ENCODE data around the gene MCCC1. TPM values are rescaled to one million over a fixed set of nuclear protein-coding genes. Genes with fewer than 3 reads are reported as not detected.
"Not testable (repeated sequence)": the region's sequence is repeated elsewhere in the genome, so short reads cannot be mapped to it uniquely, and the experiment has no call there.

The MCCC1 gene
- total and polyA plus RNA-seq, 2 of the 4 experiments (the other 2 are of a cell fraction), result 14.2 to 17.9 TPM

- no peaks in the 10 kb centered on the region for H3K27me3 ChIP-seq (ENCODE audit: control insufficient read depth, insufficient read depth, low read length)
- in situ Hi-C loops (cut with MboI; ENCODE audit: low sequenced_read_pairs) (no loop called here), dilution Hi-C loops (cut with HindIII; ENCODE audit: low sequenced_read_pairs, unreplicated experiment) (no loop called here), intact Hi-C loops (cut with micrococcal nuclease) (no loop called here)
- no peaks in the 10 kb centered on the region for H3K9me1 ChIP-seq (ENCODE audit: insufficient read depth, low read length)
- no peak overlapping the region for H4K91ac ChIP-seq (ENCODE audit: insufficient read depth, low read depth, low read length)
- DNase-seq (no peak), ATAC-seq (ENCODE audit: low read depth) (no peak)
- H4K5ac ChIP-seq (ENCODE audit: low read depth, low read length), result no peak overlapping the region
- no CpG with 5 or more reads among the region's 1 CpG for WGBS, 2 experiments (ENCODE audit: extremely low coverage in 2 of 2, insufficient read length in 1 of 2)
- no peak overlapping the region for H3K23ac ChIP-seq (ENCODE audit: low read depth, low read length)
- H3K9ac ChIP-seq (ENCODE audit: low read depth, low read length), result no peak overlapping the region
- CTCF ChIA-PET, result no interaction called here
- TF ChIP-seq RFX5 (IDR thresholded peaks at IDR 0.05; ENCODE audit: low read depth, low read length) (no peak), MXI1 (IDR thresholded peaks at IDR 0.05; ENCODE audit: borderline replicate concordance, low read depth, low read length) (no peak), MAFK (IDR thresholded peaks at IDR 0.05; ENCODE audit: low read depth, low read length) (no peak), NFE2L2 (IDR thresholded peaks at IDR 0.05; ENCODE audit: low read depth, low read length) (no peak), SMC3 (IDR thresholded peaks at IDR 0.05; ENCODE audit: low read depth, low read length) (no peak)
- H3K4me2 ChIP-seq (ENCODE audit: low read depth, low read length), result no peak overlapping the region
- H3K36me3 ChIP-seq (ENCODE audit: control insufficient read depth, insufficient read depth, low read length), result no peaks in the 10 kb centered on the region
- H3K79me1 ChIP-seq (ENCODE audit: low read depth in 1 of 2, low read length in 2 of 2), result no peaks in the 10 kb centered on the region
- H3K56ac ChIP-seq (ENCODE audit: extremely low read depth, insufficient read depth, low read length), result no peak overlapping the region
- H2BK15ac ChIP-seq (ENCODE audit: low read depth, low read length), result no peak overlapping the region
- H3K18ac ChIP-seq (ENCODE audit: low read depth, low read length), result no peak overlapping the region
- no peak overlapping the region for H3K4me3 ChIP-seq (ENCODE audit: insufficient read depth, low read depth, low read length)
- H2AFZ ChIP-seq (replicated peaks; ENCODE audit: low read length, poor library complexity), result no peak overlapping the region
- H4K20me1 ChIP-seq (ENCODE audit: insufficient read depth, low read length), result no peaks in the 10 kb centered on the region
- no peak overlapping the region for H4K8ac ChIP-seq (ENCODE audit: low read depth in 2 of 2, low read length in 2 of 2)
- H3K4ac ChIP-seq (ENCODE audit: low read depth, low read length), result no peak overlapping the region
- POLR2A ChIA-PET (ENCODE audit: unreplicated experiment), result no interaction called here
- no peaks in the 10 kb centered on the region for H3K9me3 ChIP-seq (ENCODE audit: control insufficient read depth, insufficient read depth, low read length)
- no peak overlapping the region for H3K14ac ChIP-seq (replicated peaks; ENCODE audit: low read depth, low read length)
- H2AK9ac ChIP-seq (replicated peaks; ENCODE audit: low read depth, low read length, poor library complexity), result no peak overlapping the region
- no peak overlapping the region for H3K27ac ChIP-seq (ENCODE audit: insufficient read depth, low read length)
- no TSS peak for BruUV-seq (replicated peaks)
- no peaks in the 10 kb centered on the region for H3K4me1 ChIP-seq (ENCODE audit: control insufficient read depth, insufficient read depth, low read length)
- H2BK20ac ChIP-seq (ENCODE audit: low read depth, low read length), result no peak overlapping the region
- H2BK120ac ChIP-seq (ENCODE audit: low read depth, low read length), result no peak overlapping the region
- no peak overlapping the region for H2BK5ac ChIP-seq (ENCODE audit: low read depth, low read length, poor library complexity, severe bottlenecking)
- H2AK5ac ChIP-seq (ENCODE audit: low read depth, low read length), result no peak overlapping the region
These were observed 99.5 kb downstream of the MCCC1 start for GRCh38 chr3:182999767-183000166.

- WGBS, 2 experiments (ENCODE audit: extremely low coverage in 2 of 2, insufficient read length in 1 of 2), result no CpG with 5 or more reads among the region's 4 CpGs
- not testable (repeated sequence) for H3K79me1 ChIP-seq (ENCODE audit: low read depth in 1 of 2, low read length in 2 of 2)
These were observed 105.7 kb downstream of the MCCC1 start for GRCh38 chr3:182993486-182994201.

More at GRCh38 chr3:182993486-182994201, 105.7 kb downstream of the MCCC1 start:
- in situ Hi-C loops (cut with MboI; ENCODE audit: low sequenced_read_pairs); intact Hi-C loops (cut with micrococcal nuclease); H2AK9ac ChIP-seq (replicated peaks; ENCODE audit: low read depth, low read length, poor library complexity); H3K36me3 ChIP-seq (ENCODE audit: control insufficient read depth, insufficient read depth, low read length); H3K27ac ChIP-seq (ENCODE audit: insufficient read depth, low read length); H3K4me3 ChIP-seq (ENCODE audit: insufficient read depth, low read depth, low read length); H2AK5ac ChIP-seq (ENCODE audit: low read depth, low read length); H2BK15ac ChIP-seq (ENCODE audit: low read depth, low read length); H2BK20ac ChIP-seq (ENCODE audit: low read depth, low read length); H3K4ac ChIP-seq (ENCODE audit: low read depth, low read length); H3K27me3 ChIP-seq (ENCODE audit: control insufficient read depth, insufficient read depth, low read length); H3K23ac ChIP-seq (ENCODE audit: low read depth, low read length); BruUV-seq (replicated peaks); H2AFZ ChIP-seq (replicated peaks; ENCODE audit: low read length, poor library complexity); H4K5ac ChIP-seq (ENCODE audit: low read depth, low read length); H2BK5ac ChIP-seq (ENCODE audit: low read depth, low read length, poor library complexity, severe bottlenecking); H3K4me1 ChIP-seq (ENCODE audit: control insufficient read depth, insufficient read depth, low read length); DNase-seq; dilution Hi-C loops (cut with HindIII; ENCODE audit: low sequenced_read_pairs, unreplicated experiment); H4K20me1 ChIP-seq (ENCODE audit: insufficient read depth, low read length); H3K4me2 ChIP-seq (ENCODE audit: low read depth, low read length); H2BK120ac ChIP-seq (ENCODE audit: low read depth, low read length); H3K56ac ChIP-seq (ENCODE audit: extremely low read depth, insufficient read depth, low read length); H3K9me1 ChIP-seq (ENCODE audit: insufficient read depth, low read length); POLR2A ChIA-PET (ENCODE audit: unreplicated experiment); H3K9ac ChIP-seq (ENCODE audit: low read depth, low read length); H3K9me3 ChIP-seq (ENCODE audit: control insufficient read depth, insufficient read depth, low read length); H4K8ac ChIP-seq (ENCODE audit: low read depth in 2 of 2, low read length in 2 of 2); ATAC-seq (ENCODE audit: low read depth); H4K91ac ChIP-seq (ENCODE audit: insufficient read depth, low read depth, low read length); H3K18ac ChIP-seq (ENCODE audit: low read depth, low read length); H3K14ac ChIP-seq (replicated peaks; ENCODE audit: low read depth, low read length); CTCF ChIA-PET: not testable (repeated sequence)
